NCI-H146 (cell line): Measurements from ENCODE around the gene SPOCK1.

Experiments used
- DNase-seq: peaks from one replicate; lab custom pipeline; 2025; lab: John Stamatoyannopoulos, UW

SPOCK1 gene

GRCh38 chr5:137361280-137361679 lies 137.8 kb downstream of the SPOCK1 start:
- no peak for DNase-seq

GRCh38 chr5:137360607-137361006 lies 138.5 kb downstream of the SPOCK1 start:
- DNase-seq: no peak

- DNase-seq: no peak
Observed at GRCh38 chr5:137359941-137360340, 139.2 kb downstream of the SPOCK1 start.

- DNase-seq: no peak
Observed at GRCh38 chr5:137357436-137357835, 141.7 kb downstream of the SPOCK1 start.

GRCh38 chr5:137356127-137356526 lies 143.0 kb downstream of the SPOCK1 start:
- DNase-seq: no peak

- no peak for DNase-seq
Observed at GRCh38 chr5:137355708-137356107, 143.4 kb downstream of the SPOCK1 start.

GRCh38 chr5:137352095-137352494 lies 147.0 kb downstream of the SPOCK1 start:
- no peak for DNase-seq

GRCh38 chr5:137350791-137351190 lies 148.3 kb downstream of the SPOCK1 start:
- no peak for DNase-seq

GRCh38 chr5:137348759-137349158 lies 150.4 kb downstream of the SPOCK1 start:
- DNase-seq: no peak

GRCh38 chr5:137347865-137348264 lies 151.3 kb downstream of the SPOCK1 start:
- no peak for DNase-seq

- no peak for DNase-seq
Observed at GRCh38 chr5:137346281-137346680, 152.8 kb downstream of the SPOCK1 start.

GRCh38 chr5:137345396-137345795 lies 153.7 kb downstream of the SPOCK1 start:
- no peak for DNase-seq

GRCh38 chr5:137344723-137345322 lies 154.3 kb downstream of the SPOCK1 start:
- peak; percentile 41 for DNase-seq

GRCh38 chr5:137344021-137344420 lies 155.1 kb downstream of the SPOCK1 start:
- no peak for DNase-seq

GRCh38 chr5:137342764-137343163 lies 156.4 kb downstream of the SPOCK1 start:
- DNase-seq: no peak

- DNase-seq: no peak
Observed at GRCh38 chr5:137341831-137342230, 157.3 kb downstream of the SPOCK1 start.

GRCh38 chr5:137340881-137341280 lies 158.2 kb downstream of the SPOCK1 start:
- no peak for DNase-seq

- DNase-seq: no peak
Observed at GRCh38 chr5:137336565-137337120, 162.5 kb downstream of the SPOCK1 start.

- DNase-seq: no peak
Observed at GRCh38 chr5:137336161-137336560, 163.0 kb downstream of the SPOCK1 start.

GRCh38 chr5:137335493-137335892 lies 163.6 kb downstream of the SPOCK1 start:
- DNase-seq: no peak

- DNase-seq: no peak
Observed at GRCh38 chr5:137333928-137334327, 165.2 kb downstream of the SPOCK1 start.

- no peak for DNase-seq
Observed at GRCh38 chr5:137333475-137333874, 165.7 kb downstream of the SPOCK1 start.

- DNase-seq: no peak
Observed at GRCh38 chr5:137332296-137332695, 166.8 kb downstream of the SPOCK1 start.

GRCh38 chr5:137329586-137330296 lies 169.4 kb downstream of the SPOCK1 start:
- DNase-seq: no peak
